HepG2 (cell line): ENCODE results near the gene LRRC8E. TPM values are rescaled to one million over a fixed set of nuclear protein-coding genes. Genes with fewer than 3 reads are reported as not detected.
A peak's percentile ranks its signal among the peaks of the same experiment; 100 is the strongest.

Experiments
- ARNT2 ChIP-seq: sonication (generic); formaldehyde crosslinking; IDR thresholded peaks from 2 replicates; pipeline ENCODE4 v1.8.0; 2022; ENCODE audit warnings: mild to moderate bottlenecking, low read depth, missing genetic modification reagents, moderate library complexity
- ASH2L ChIP-seq: fragments of 300-600, 200-600 bp; sonication (generic); IDR thresholded peaks from 2 replicates; pipeline ENCODE4 v1.7.0; 2017; ENCODE audit warnings: low read depth, mild to moderate bottlenecking, moderate library complexity, mixed read lengths, low read length; ENCODE audit not compliant: insufficient read length
- CREBL2 ChIP-seq: sonication (generic); formaldehyde crosslinking; IDR thresholded peaks from 2 replicates; pipeline ENCODE4 v1.8.1; 2023; ENCODE audit warnings: missing genetic modification reagents, mild to moderate bottlenecking, borderline replicate concordance
- HOMEZ ChIP-seq: IDR thresholded peaks from 2 replicates; pipeline ENCODE4 v1.6.1; 2016; ENCODE audit warnings: low read depth
- KAT8 ChIP-seq: IDR thresholded peaks from 2 replicates; pipeline ENCODE4 v1.6.1; 2016; ENCODE audit warnings: missing genetic modification reagents, missing compliant biosample characterization
- MEF2D ChIP-seq: sonication (generic); formaldehyde crosslinking; IDR thresholded peaks from 2 replicates; pipeline ENCODE4 v1.5.1; 2020; ENCODE audit warnings: mild to moderate bottlenecking, missing genetic modification reagents
- MTA3 ChIP-seq: sonication (generic); formaldehyde crosslinking; IDR thresholded peaks from 2 replicates; pipeline ENCODE4 v1.4.0; 2020; ENCODE audit warnings: missing genetic modification reagents
- NRL ChIP-seq: sonication (generic); formaldehyde crosslinking; IDR thresholded peaks from 2 replicates; pipeline ENCODE4 v1.5.0; 2020; ENCODE audit warnings: missing genetic modification reagents, mild to moderate bottlenecking, moderate library complexity, borderline replicate concordance
- PBX3 ChIP-seq: sonication (generic); formaldehyde crosslinking; IDR thresholded peaks from 2 replicates; pipeline ENCODE4 v1.8.1; 2023; ENCODE audit warnings: missing genetic modification reagents, inconsistent platforms, borderline replicate concordance
- PHF20 ChIP-seq: sonication (generic); formaldehyde crosslinking; IDR thresholded peaks from 2 replicates; pipeline ENCODE4 v1.5.0; 2020; ENCODE audit warnings: mild to moderate bottlenecking, missing genetic modification reagents
- POLR2A ChIP-seq, 2 experiments: IDR thresholded peaks; 2 replicates each; pipeline ENCODE4 v1.6.1; 2011; ENCODE audit warnings: low read depth in 2 of 2, low read length in 2 of 2, mild to moderate bottlenecking in 1 of 2, moderate library complexity in 1 of 2; ENCODE audit not compliant: insufficient read depth in 1 of 2
- ZBTB7B ChIP-seq: sonication (generic); formaldehyde crosslinking; IDR thresholded peaks from 2 replicates; pipeline ENCODE4 v1.4.0; 2020; ENCODE audit warnings: missing genetic modification reagents
- ZNF224 ChIP-seq: sonication (generic); formaldehyde crosslinking; IDR thresholded peaks from 2 replicates; pipeline ENCODE4 v1.5.0; 2020; ENCODE audit warnings: mild to moderate bottlenecking, missing genetic modification reagents
- ZNF543 ChIP-seq: sonication (generic); formaldehyde crosslinking; IDR thresholded peaks from 2 replicates; pipeline ENCODE4 v1.4.0; 2020; ENCODE audit warnings: mild to moderate bottlenecking, missing genetic modification reagents
- ZSCAN20 ChIP-seq: sonication (generic); formaldehyde crosslinking; IDR thresholded peaks from 2 replicates; pipeline ENCODE4 v1.4.0; 2020; ENCODE audit warnings: missing genetic modification reagents, mild to moderate bottlenecking, borderline replicate concordance
- polyA plus RNA-seq, 8 experiments: library from polyadenylated mRNA; depleted of rRNA in 3 of 8; stranded (reverse) in 7 of 8; unstranded in 1 of 8; fragments of >200 nt; fragmentation: Illumina TruSeq in 4 of 8; extraction: Trizol in 4 of 8; gene quantifications; 2 replicates each; pipeline versions ENCODE4 v1.2.1 to v1.2.3, GENCODE V29; 2011 to 2016; ENCODE audit warnings: low read depth in 4 of 8, missing spikeins in 1 of 8, mixed read lengths in 1 of 8; ENCODE audit not compliant: insufficient read depth in 1 of 8
- total RNA-seq, 5 experiments: library from RNA; depleted of rRNA; stranded (reverse); fragments of >200 nt; fragmentation: Illumina TruSeq; extraction: Trizol; gene quantifications; 2 replicates each; pipeline ENCODE4 v1.2.3, GENCODE V29; 2016; ENCODE audit warnings: low read depth in 1 of 5
- TF ChIP-seq, protein P1 (sequence below): IDR thresholded peaks from 2 replicates; pipeline ENCODE4 v1.6.1; 2012; ENCODE audit warnings: inconsistent platforms
- TF ChIP-seq, protein P2 (sequence below): sonication (generic); formaldehyde crosslinking; IDR thresholded peaks from 2 replicates; pipeline ENCODE4 v1.5.0; 2020; ENCODE audit warnings: mild to moderate bottlenecking, missing genetic modification reagents, borderline replicate concordance
- TF ChIP-seq, protein P3 (sequence below): sonication (generic); formaldehyde crosslinking; IDR thresholded peaks from 2 replicates; pipeline ENCODE4 v1.9.0; 2021; ENCODE audit warnings: missing genetic modification reagents, borderline replicate concordance

The LRRC8E gene
- total and polyA plus RNA-seq, 2 of the 13 experiments (the other 11 are each of a cell fraction or from before 2014, with no cell fraction given): 8.0 to 10.3 TPM

DNA sequence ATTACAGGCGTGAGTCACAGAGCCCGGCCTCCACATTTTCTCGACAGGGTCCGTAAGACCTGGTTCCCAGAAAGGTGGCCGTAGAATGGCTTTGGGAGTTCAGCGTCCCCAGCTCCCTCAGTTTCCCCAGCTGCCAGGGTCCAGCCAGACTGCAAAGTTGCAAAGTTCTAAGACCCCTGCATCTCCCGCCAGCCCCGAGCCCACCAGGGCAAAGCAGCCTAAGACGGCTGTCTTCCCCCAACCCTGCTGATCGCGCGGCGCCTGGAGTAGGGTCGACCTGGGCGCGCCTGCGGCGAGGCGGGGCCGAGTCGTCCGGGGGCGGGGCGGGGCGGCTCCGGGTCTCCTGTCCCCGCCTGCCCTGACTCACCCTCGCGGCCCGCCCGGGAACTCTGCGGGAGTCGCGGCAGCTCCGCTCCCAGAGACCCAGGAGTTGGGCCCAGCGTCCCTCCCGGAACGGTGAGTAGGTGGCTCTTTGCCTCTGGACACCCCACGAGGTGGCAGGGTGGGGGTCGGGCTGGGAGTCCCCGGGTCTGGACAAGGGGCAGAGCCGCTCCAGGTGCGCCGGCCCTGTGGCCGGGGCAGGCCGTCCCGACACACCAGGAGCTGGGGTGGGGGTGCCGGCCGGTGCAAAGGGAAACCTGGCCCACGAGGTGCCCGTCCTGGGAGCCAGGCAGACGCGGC lies at the start of gene LRRC8E (continued):
- TF ChIP-seq, protein P1, sequence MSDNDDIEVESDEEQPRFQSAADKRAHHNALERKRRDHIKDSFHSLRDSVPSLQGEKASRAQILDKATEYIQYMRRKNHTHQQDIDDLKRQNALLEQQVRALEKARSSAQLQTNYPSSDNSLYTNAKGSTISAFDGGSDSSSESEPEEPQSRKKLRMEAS: peak; percentile 59; the same call in 1 of the 2 replicates
- TF ChIP-seq ARNT2 (CRISPR knock-in tag) (peak; percentile 53; the same call in 1 of the 2 replicates), ZBTB7B (CRISPR knock-in tag) (peak; percentile 79), NRL (CRISPR knock-in tag) (0 out of 2 replicates have a peak, but pooled peaks have one; percentile 23), ZNF543 (CRISPR knock-in tag) (0 out of 2 replicates have a peak, but pooled peaks have one; percentile 68), POLR2A (IDR thresholded peaks at IDR 0.05; ENCODE audit: insufficient read depth in 1 of 2, low read depth in 2 of 2, low read length in 2 of 2) (peak; percentile 71 to 85), KAT8 (CRISPR knock-in tag) (peak; percentile 37; the same call in 1 of the 2 replicates), MEF2D (peak; percentile 46; the same call in 1 of the 2 replicates), PHF20 (CRISPR knock-in tag) (0 out of 2 replicates have a peak, but pooled peaks have one; percentile 31), PBX3 (0 out of 2 replicates have a peak, but pooled peaks have one; percentile 36), ASH2L (peak; percentile 48), ZNF224 (CRISPR knock-in tag) (no peak), MTA3 (CRISPR knock-in tag) (no peak), ZSCAN20 (CRISPR knock-in tag) (0 out of 2 replicates have a peak, but pooled peaks have one; percentile 38), HOMEZ (CRISPR knock-in tag) (0 out of 2 replicates have a peak, but pooled peaks have one; percentile 17), CREBL2 (CRISPR knock-in tag) (no peak)
- TF ChIP-seq, protein P2, sequence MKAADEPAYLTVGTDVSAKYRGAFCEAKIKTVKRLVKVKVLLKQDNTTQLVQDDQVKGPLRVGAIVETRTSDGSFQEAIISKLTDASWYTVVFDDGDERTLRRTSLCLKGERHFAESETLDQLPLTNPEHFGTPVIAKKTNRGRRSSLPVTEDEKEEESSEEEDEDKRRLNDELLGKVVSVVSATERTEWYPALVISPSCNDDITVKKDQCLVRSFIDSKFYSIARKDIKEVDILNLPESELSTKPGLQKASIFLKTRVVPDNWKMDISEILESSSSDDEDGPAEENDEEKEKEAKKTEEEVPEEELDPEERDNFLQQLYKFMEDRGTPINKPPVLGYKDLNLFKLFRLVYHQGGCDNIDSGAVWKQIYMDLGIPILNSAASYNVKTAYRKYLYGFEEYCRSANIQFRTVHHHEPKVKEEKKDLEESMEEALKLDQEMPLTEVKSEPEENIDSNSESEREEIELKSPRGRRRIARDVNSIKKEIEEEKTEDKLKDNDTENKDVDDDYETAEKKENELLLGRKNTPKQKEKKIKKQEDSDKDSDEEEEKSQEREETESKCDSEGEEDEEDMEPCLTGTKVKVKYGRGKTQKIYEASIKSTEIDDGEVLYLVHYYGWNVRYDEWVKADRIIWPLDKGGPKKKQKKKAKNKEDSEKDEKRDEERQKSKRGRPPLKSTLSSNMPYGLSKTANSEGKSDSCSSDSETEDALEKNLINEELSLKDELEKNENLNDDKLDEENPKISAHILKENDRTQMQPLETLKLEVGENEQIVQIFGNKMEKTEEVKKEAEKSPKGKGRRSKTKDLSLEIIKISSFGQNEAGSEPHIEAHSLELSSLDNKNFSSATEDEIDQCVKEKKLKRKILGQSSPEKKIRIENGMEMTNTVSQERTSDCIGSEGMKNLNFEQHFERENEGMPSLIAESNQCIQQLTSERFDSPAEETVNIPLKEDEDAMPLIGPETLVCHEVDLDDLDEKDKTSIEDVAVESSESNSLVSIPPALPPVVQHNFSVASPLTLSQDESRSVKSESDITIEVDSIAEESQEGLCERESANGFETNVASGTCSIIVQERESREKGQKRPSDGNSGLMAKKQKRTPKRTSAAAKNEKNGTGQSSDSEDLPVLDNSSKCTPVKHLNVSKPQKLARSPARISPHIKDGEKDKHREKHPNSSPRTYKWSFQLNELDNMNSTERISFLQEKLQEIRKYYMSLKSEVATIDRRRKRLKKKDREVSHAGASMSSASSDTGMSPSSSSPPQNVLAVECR (CRISPR knock-in tag): peak; percentile 49; the same call in 1 of the 2 replicates
- TF ChIP-seq, protein P3, sequence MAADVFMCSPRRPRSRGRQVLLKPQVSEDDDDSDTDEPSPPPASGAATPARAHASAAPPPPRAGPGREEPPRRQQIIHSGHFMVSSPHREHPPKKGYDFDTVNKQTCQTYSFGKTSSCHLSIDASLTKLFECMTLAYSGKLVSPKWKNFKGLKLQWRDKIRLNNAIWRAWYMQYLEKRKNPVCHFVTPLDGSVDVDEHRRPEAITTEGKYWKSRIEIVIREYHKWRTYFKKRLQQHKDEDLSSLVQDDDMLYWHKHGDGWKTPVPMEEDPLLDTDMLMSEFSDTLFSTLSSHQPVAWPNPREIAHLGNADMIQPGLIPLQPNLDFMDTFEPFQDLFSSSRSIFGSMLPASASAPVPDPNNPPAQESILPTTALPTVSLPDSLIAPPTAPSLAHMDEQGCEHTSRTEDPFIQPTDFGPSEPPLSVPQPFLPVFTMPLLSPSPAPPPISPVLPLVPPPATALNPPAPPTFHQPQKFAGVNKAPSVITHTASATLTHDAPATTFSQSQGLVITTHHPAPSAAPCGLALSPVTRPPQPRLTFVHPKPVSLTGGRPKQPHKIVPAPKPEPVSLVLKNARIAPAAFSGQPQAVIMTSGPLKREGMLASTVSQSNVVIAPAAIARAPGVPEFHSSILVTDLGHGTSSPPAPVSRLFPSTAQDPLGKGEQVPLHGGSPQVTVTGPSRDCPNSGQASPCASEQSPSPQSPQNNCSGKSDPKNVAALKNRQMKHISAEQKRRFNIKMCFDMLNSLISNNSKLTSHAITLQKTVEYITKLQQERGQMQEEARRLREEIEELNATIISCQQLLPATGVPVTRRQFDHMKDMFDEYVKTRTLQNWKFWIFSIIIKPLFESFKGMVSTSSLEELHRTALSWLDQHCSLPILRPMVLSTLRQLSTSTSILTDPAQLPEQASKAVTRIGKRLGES (CRISPR knock-in tag): no peak
